Measurements from ENCODE around the gene ZNF75A.
"Not testable (repeated sequence)": the region's sequence is repeated elsewhere in the genome, so short reads cannot be mapped to it uniquely, and the experiment has no call there.

Gene ZNF75A

DNA sequence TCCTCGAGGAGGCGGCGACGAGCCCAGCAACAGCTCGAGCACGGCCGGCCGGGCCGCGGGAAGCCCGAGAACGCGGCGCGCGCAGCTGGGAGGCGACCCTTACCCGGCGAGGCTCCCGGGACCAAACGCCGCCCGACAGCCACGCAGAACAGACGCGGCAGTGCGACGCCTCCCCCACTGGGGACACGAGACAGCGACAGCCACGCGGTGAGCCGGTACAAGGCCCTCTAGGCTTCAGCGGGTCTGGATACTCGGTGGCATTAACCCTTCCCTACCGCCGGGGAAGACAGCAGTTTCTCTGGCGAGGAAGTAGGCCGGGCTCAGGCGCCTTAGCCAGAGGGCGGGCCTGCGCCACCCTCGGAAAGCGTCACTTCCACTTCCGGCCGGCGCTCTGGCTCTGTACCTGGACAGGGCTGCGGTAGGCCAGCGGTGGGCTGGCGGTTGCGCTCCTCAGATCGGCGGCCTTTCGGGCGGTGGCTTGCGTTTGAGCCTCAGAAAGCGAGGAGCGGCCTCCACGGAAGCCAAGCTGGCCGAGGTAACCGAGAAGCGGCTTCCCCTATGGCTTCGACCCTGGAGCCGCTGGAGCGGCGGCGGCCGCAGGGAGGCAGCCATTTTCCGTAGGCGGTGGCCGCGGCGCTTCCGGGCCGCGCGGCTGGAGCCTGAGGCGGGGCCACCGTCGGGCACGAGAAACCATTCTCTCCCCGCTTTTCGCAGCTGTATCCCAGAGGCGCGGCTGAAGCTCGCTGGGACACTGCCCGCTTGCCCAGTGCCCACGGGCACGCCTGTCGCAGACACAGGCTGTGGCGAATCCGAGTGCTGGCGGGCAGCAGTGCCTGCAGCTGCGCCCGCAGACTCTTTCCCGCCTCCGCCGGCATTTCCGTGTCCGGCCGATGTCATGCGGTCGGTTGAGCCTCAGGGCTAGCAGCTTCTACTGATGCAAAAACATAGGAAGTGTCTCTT lies at the start of gene ZNF75A, which contains the start of gene TIGD7:
Gene ZNF75A, plus strand, starts transcription at position 389 of the 960 bp plus-strand sequence. CDS start 2,932 bp downstream, outside the sequence.
Gene TIGD7, minus strand, starts transcription at position 322 of the 960 bp plus-strand sequence. CDS start 4,816 bp downstream, outside the sequence.
- DNase-seq = peak; percentile 70 to 77

DNA sequence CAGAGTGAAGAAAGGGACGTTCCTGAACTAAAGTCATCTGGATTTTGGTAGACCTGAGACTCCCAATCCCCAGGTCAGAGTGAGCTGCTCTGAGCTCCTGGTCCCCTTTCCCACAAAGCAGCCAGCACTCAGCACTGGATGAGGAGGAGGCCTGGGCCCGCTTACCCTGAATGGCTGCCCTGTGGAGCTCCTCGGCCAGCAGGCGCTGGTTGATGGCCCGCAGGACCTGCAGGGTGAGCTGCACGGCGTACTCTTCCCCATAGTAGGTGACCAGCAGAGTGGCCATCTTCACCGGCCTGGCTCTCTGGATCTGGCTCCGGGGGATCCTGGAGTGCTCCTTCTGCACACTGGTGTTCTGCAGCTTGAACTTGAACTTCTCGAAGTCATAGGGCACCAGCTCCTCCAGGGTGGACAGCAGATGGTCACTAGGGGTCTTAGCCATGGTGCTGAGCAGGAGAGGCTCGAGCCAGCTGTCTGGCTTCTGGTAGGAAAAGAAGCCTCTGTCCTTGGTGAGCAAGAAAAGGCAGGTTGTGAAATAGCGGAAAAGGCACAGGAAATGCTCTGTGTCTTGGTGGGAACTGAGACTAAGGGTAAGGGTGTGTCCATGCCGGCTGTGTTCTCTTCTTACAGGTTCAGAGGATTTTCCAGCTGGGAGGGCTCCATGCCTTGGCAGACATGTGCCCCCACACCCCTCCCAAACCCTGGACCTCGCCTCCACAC lies 49.0 kb upstream of the ZNF75A start, which contains the start of gene MEFV:
Gene MEFV, minus strand, starts transcription at position 488 of the 720 bp plus-strand sequence. Its CDS starts 46 bp downstream, at position 442.
- no peak for DNase-seq

DNA sequence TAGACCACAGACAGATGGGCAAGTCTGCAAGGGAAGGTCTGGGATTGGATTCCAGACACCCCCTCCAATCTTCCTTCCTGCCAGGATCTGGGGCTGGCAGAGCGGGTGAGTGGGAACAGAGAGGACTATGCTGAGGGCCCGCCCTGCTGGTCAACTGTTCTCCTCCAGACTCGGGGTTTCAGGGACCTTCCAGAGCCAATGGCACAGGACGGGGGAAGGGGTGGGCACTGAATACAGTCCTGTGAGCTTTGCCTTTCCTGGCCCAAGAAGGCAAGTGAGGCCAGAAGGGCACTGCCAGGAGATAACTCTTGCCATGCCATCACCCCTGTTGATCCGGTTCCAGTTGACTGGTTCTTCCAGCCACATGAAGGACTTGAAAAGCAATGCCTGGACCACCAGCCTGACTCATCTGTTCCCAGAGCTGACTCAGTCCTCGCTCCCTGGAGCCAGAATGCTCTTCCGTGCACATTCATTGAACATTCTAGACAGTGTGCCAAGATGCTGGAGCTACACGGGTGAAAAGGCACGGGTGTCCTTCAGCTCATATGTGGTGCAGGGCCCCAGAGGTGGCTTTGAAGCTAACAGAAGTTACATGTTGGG lies 48.3 kb upstream of the ZNF75A start:
- no peak for DNase-seq

DNA sequence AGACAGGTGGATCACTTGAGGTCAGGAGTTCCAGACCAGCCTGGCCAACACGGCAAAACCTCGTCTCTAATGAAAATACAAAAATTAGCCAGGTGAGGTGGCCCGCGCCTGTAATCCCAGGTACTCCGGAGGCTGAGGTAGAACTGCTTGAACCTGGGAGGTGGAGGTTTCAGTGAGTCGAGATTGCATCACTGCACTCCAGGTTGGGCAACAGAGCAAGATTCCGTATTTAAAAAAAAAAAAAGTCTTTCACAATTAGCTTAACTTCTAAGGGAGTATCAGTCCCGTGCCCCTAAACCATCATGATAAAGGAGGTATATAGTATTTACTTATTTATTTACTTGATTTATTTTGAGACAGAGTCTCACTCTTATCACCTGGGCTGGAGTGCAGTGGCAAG lies 45.5 kb upstream of the ZNF75A start:
- DNase-seq = no peak

DNA sequence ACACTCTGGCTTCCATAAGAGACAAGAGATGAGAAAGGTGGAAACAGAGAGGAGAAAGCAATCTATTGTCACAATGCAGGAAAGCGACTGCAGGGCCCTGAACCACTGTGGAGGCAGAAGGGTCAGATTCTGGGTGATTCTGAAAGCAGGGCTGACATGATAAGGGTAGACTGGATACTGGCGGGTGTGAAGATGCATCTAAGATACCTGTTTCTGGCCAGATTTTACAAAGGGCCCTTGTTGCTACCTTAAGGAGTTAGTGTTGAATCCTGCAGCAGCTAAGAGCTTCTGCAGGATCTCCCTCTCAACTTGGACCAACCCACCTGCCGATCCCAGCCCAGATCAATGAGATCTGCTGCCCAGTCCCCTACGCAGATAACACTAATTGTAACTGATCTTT lies 42.8 kb upstream of the ZNF75A start:
- DNase-seq = no peak

DNA sequence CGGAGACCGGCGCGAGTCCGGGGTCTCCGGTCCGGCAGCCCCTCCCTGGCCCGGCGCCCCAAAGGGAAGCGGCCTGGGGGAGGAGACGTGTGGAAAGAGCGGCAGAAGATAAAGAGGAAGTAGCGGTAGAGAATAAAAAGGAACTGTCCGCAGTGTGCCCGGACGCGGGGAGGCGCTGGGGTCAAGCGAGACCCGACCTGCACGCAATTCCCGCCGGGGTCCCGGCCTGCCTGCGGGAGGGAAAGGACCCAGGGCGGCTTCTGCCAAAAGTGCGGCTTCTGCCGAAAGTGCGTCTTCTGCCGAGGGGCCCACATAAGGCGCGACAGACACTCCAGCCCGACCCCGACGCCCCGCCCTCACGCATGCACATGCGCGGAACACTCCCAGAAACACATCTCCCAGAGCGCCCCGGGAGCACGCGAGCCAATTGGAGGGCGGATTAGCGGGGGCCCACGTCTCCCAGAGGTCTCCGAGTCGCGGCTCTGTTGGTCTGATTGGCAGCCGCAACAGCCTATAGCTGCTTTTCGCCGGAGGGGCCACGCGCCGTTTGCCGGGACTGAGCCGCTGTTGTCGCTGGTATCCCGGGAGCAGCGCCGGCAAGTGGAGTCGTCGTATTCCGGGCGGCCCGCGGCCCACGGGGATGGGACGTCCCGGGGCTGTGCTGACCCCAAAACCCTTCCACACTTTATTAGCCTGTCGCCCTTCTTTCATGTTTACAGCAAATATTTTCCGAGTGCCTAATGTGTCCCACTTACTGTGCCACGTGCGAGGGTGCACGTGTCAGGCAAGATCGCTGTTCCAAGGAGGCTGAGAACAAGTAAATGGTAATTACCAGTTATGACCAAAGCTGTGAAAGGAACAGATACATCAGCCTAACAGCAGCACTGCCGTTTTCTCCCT lies 40.9 kb upstream of the ZNF75A start:
- DNase-seq = peak; percentile 98

DNA sequence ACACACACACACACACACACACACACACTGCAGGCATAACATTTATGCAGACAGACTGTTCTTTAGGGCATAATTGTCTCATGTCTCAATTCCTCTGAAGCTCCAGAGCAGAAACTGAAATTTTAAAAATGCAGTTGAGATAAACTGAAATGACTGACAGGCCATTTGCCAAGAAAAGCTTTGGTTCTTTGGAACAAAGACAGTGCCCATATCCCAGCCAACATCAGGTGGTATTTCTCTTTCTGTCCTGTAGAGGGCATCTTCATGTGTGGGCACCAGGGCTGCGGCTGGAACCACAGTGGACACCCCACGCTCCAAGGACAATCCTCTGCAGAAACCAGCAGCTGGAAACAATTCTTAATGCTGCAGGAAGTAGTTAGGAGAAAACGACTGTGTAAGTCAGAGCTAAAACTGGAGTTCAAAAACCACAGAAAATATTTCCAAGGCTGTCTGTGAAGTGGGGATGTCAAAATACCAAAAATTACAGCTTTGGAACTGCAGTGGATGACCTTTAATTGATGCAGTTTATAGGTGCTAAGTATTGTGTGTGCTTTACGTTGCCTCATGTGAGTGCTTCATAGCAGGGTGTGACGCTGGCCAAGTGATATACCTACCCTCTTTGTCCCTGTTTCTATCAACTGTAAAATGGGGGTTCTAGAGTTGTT lies 38.3 kb upstream of the ZNF75A start:
- no peak for DNase-seq

DNA sequence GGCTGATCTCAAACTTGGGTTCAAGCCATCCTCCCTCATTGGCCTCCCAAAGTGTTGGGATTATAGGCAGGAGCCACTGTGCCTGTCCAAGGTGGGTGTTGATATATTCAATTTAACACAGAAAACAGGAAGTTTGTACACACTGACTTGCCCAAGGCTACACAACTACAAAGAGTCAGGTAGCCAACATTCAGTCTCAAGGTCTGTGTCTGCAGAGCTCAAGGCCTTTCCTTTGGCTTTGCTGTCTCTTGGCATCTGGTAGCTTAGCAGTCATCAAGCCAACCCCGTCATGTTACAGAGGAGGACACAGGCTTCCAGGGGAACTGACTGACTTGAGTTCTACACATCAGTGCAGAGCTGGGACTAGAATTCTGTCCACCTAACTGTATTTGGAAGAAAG lies 37.0 kb upstream of the ZNF75A start:
- DNase-seq = no peak

DNA sequence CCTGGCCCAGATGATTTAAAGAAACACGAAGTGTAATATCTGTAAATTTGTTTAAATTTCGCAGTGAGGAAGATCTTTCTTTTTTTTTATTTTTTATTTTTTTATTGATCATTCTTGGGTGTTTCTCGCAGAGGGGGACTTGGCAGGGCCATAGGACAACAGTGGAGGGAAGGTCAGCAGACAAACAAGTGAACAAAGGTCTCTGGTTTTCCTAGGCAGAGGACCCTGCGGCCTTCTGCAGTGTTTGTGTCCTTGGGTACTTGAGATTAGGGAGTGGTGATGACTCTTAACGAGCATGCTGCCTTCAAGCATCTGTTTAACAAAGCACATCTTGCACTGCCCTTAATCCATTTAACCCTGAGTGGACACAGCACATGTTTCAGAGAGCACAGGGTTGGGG lies 34.6 kb upstream of the ZNF75A start:
- DNase-seq = not testable (repeated sequence)

DNA sequence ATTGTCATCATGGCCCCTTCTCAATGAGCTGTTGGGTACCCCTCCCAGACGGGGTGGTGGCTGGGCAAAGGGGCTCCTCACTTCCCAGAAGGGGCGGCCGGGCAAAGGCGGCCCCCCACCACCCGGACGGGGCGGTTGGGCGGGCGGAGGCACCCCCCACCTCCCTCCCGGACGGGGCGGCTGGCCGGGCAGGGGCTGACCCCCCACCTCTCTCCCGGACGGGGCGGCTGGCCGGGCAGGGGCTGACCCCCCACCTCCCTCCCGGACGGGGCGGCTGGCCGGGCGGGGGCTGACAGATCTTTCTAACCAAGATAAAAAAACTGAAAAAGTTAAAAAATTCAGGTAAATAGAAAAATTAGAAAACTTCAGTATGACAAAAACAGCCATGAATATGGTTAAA lies 34.0 kb upstream of the ZNF75A start:
- DNase-seq = not testable (repeated sequence)

DNA sequence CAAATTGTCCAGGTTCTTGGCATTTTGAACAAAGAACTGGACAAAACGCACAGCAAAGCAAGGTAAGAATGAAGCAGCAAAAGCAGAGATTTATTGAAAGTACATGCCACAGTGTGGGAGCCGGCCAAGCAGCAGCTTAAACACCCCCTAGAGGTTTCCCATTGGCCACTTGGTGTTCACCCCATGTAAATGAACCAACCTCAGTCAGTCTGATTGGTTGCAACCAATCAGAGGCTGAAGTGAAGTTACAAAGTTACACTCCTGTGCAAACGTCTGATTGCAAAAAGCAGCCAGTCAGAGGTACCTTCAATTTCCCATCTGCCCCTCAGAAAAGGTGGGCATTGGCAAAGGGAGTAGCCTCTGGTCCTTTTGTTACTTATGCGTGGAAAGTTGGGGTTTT lies 30.8 kb upstream of the ZNF75A start:
- DNase-seq = no peak

DNA sequence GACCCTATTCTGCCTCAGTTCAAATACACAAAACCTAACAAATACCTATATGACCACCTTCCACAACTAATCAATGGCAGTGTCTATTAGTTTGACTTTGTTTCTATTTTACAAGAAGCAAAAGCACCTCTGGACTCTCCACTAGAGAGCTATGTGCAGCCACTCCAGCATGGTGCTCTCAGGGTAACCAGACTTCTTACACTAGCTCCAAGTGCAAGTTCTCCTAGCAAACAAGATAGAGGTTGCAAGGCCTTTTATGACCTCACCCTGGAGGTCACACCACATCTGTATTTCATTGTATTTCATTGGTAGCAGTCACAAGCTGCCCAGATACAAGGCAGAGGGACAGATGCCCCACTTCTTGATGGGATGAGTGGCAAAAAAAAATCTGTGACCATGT lies 30.4 kb upstream of the ZNF75A start:
- no peak for DNase-seq

DNA sequence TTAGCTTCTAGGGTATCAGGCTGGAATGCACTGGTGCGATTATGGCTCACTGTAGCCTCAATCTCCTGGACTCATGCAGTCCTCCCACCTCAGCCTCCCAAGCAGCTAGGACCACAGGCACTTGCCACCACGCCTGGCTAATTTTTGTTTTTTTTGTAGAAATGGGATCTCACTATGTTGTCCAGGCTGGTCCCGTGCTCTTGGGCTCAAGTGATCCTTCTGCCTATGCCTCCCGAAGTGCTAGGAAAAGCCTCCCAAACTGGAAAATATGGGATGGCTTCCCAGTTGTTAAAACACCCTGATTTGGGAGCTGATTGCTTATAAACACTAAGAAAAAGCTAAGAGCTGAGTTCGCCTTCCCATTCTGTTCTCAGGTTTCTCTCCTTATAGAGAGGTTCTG lies 28.6 kb upstream of the ZNF75A start:
- no peak for DNase-seq

DNA sequence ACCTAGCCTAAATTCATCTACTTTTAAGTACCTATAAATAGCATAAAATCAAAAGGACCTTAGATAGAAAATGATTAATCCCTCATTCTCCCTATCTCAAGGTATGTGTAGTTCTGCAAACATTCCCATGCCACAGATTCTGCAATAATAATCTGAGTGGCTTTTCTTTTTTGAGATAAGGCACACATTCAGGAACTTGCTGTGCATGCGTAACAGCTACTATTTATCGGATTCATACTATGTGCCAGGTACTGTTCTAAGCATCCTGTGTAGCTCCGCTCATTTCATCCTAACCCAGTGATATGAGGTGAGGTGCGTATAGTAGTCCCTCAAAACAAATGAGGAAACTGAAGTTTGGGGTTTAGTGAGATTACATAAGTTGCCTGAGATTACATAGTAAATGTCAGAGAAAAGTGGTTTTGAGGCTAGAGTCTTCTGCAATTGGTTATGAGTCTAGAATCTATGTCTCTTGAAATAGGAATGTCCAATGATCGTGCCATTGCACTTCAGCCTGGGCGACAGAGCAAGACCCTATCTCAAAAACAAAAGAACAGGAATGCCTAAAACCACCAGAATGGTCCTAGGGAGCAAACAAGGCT lies 24.0 kb upstream of the ZNF75A start:
- DNase-seq = no peak

DNA sequence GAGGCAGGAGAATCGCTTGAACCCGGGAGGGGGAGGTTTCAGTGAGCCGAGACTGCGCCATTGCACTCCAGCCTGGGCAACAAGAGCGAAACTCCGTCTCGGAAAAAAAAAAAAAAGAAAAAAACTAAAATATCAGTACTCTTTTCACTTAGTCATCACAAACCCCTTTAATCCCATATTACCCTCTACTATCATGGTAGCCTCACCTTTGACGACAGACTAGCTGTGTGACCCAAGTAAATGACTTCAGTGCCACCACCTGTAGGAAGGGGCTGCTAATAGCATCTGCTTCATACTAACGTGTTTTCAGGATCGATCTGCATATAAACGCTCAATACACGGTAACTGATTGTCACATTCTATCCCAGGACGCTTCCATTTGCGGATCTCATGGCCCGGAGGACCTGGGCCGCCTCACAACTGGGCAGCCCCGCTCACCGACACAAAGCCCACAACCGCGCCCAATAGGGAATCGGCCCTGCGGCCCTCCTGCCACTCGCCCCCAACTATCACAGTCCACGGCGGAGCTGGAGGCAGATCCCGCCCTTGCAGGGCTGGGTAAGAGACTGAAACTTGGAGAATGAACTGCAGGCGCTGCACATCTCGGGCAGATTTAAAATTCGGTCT lies 23.1 kb upstream of the ZNF75A start:
- DNase-seq = no peak

DNA sequence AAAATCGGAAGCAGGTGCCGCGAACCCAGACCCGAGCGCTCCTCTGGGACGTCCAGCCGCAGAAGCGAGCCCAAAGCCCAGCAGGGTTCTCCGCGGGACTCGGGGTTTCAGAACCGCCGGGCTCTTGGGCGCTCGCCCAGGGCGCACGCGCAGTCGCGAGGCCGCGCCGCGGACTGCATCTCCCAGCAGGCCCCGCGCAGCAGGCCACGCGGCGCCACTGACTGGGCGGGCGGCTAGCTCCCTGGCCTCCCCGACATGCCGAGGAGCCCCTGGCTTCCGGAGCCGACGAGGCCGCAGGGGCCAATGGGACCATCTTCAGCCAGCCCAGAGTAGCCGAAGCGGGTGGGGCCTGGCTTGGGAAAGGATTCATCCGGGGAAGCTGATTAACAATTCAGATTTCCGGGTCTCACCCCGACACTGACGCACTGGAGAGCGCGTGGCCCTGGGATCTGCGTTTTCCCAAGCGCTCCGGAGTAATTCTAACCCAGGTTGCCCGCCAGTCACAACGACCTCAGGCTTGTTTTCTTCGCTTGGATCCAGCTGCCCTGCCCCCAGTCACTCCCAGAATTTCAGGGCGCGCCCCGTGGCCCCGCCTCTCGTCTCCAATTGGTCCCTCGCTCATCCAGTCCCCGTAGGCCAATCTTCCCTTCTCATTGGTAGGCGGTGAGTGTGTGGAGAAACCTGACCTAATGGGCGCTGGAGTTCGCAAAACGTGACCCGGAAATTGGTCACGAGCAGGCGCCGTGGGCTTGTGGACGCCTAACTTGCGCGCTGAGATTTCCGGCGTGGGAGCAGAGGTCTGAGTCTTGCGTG lies 22.4 kb upstream of the ZNF75A start, which contains the start of gene ZNF263:
Gene ZNF263, plus strand, starts transcription at position 762 of the 813 bp plus-strand sequence. CDS start 328 bp downstream, outside the sequence.
- DNase-seq = peak; percentile 92 to 94

DNA sequence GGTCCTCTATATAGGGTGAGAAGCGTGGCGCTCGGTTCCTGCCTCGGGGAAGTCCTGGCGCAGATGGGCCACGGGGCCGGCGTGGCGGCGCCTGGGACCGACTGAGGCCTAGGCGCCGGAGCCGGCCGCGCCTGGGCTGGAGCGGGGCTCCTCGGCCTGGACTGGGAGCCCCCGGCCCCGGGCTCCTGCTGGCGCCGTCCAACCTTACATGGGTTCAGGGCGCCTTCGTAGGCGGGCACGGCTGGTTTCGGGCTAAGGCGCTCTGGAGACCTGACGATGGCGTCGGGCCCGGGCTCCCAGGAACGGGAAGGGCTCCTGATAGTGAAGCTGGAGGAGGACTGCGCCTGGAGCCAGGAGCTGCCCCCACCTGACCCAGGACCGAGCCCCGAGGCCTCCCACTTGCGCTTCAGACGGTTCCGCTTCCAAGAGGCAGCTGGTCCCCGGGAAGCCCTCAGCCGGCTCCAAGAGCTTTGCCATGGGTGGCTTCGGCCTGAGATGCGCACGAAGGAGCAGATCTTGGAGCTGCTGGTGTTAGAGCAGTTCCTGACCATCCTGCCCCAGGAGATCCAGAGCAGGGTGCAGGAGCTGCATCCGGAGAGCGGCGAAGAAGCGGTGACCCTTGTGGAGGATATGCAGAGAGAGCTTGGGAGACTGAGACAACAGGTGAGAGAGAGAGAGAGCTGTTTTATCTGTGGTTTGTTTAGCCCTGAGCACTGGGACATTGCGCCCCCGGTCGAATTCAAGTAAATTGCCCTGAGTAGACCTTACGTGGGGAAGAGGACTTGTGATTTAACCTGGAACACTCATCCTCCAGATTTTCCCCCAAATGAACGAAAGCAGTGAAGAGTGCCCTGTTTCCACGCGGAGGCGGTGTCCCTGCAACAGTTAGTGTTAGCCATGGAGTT lies 21.5 kb upstream of the ZNF75A start:
- DNase-seq = peak in 1 of 2 experiments; percentile 4

DNA sequence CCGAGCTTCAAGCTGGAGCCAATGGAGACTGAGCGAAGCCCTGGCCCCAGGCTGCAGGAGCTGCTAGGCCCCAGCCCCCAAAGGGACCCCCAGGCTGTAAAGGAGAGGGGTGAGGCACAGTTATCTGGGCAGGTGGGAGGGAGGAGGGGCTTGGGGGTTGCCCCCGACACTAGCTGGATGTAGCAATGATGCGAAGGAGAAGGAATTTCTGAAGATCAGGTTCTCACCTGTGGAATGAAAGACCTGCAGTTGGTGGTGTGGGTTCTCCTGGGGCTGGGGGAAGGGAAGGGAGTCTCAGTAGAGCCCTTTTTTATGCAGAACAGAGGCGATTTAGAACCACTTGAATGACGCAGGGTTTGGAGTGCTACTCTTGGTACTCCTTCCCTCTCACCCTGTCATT lies 20.2 kb upstream of the ZNF75A start:
- no peak for DNase-seq
